Endothelial cell of umbilical vein (primary cell): ENCODE measurements around the gene CHST11. TPM values are rescaled to one million over a fixed set of nuclear protein-coding genes. Genes with fewer than 3 reads are reported as not detected.

ENCODE experiments used
- BruUV-seq: library from RNA; stranded (reverse); fragments of 400-500 nt; replicated peaks from 2 replicates; lab custom pipeline; 2021; lab: Mats Ljungman, UMichigan
- CTCF ChIA-PET: fragments of 300-600, 350-600 bp; sonication (Branson Sonifier 250); formaldehyde crosslinking; loops from one replicate; lab custom pipeline; 2021; ENCODE audit warnings: antibody characterized with exemption, inconsistent platforms; lab: Charles Lee
- POLR2A ChIA-PET: fragments of 300-600, 350-600 bp; sonication (Branson Sonifier 250); formaldehyde crosslinking; loops from one replicate; lab custom pipeline; 2021; ENCODE audit warnings: antibody characterized with exemption, inconsistent platforms; lab: Charles Lee
- DNase-seq: peaks from one replicate; pipeline ENCODE4 v3.0.0-alpha.2; 2011; ENCODE audit warnings: low read depth, low spot score
- FAIRE-seq: peaks from 2 replicates; lab custom pipeline; 2011; peaks lifted over from hg19 to GRCh38; lab: Jason Lieb, UNC
- H2AFZ ChIP-seq: 2 replicates; pipeline ENCODE4 v1.6.0; 2012; ENCODE audit warnings: low read depth, low read length, control low read depth, inconsistent platforms
- H3K27ac ChIP-seq: 2 replicates; pipeline ENCODE4 v1.5.1; 2011; ENCODE audit warnings: low read depth, mild to moderate bottlenecking, control low read depth, low read length, moderate library complexity; ENCODE audit not compliant: insufficient read depth
- H3K27me3 ChIP-seq, 2 experiments: 2 replicates each; pipeline versions ENCODE4 v1.6.0 to v1.6.1; 2011; ENCODE audit warnings: low read length in 2 of 2, mixed read lengths in 1 of 2; ENCODE audit not compliant: control insufficient read depth in 2 of 2, insufficient read depth in 2 of 2
- H3K36me3 ChIP-seq, 2 experiments: 2 replicates in 1 of 2; 3 replicates in 1 of 2; pipeline ENCODE4 v1.5.1; 2011; ENCODE audit warnings: low read length in 2 of 2, mild to moderate bottlenecking in 1 of 2, moderate library complexity in 1 of 2; ENCODE audit not compliant: control insufficient read depth in 2 of 2, insufficient read depth in 2 of 2; ENCODE audit errors: extremely low read depth in 1 of 2
- H3K4me1 ChIP-seq: 3 replicates; pipeline ENCODE4 v1.5.1; 2011; ENCODE audit warnings: mild to moderate bottlenecking, low read length; ENCODE audit not compliant: control insufficient read depth, insufficient read depth; ENCODE audit errors: extremely low read depth
- H3K4me2 ChIP-seq: 2 replicates; pipeline ENCODE4 v1.6.1; 2011; ENCODE audit warnings: low read length, control low read depth, mixed read lengths; ENCODE audit not compliant: insufficient read depth
- H3K4me3 ChIP-seq, 3 experiments: fragments of 200-600 bp in 1 of 3; sonication (generic), shearing (Covaris generic) in 1 of 3; replicated peaks in 1 of 3; 2 replicates each; pipeline ENCODE4 v1.5.1; 2011 to 2016; ENCODE audit warnings: control low read depth in 3 of 3, low read length in 3 of 3, mild to moderate bottlenecking in 2 of 3, inconsistent platforms in 1 of 3, low read depth in 1 of 3, moderate library complexity in 1 of 3; ENCODE audit not compliant: insufficient read depth in 1 of 3
- H3K79me2 ChIP-seq: 2 replicates; pipeline ENCODE4 v1.6.0; 2012; ENCODE audit warnings: low read length, inconsistent platforms; ENCODE audit not compliant: control insufficient read depth, insufficient read depth
- H3K9ac ChIP-seq: replicated peaks from 2 replicates; pipeline ENCODE3; 2011; ENCODE audit warnings: low read length, control low read depth; ENCODE audit not compliant: insufficient read depth; ENCODE audit errors: extremely low read depth
- H3K9me1 ChIP-seq: replicated peaks from 3 replicates; pipeline ENCODE4 v1.6.0; 2011; ENCODE audit warnings: mild to moderate bottlenecking, low read length; ENCODE audit not compliant: control insufficient read depth, insufficient read depth; ENCODE audit errors: extremely low read depth
- H3K9me3 ChIP-seq: replicated peaks from 2 replicates; pipeline ENCODE4 v1.5.1; 2012; ENCODE audit warnings: low read length, inconsistent platforms; ENCODE audit not compliant: control insufficient read depth, insufficient read depth
- H4K20me1 ChIP-seq: replicated peaks from 2 replicates; pipeline ENCODE3; 2011; ENCODE audit warnings: mild to moderate bottlenecking, low read length; ENCODE audit not compliant: control insufficient read depth, insufficient read depth; ENCODE audit errors: extremely low read depth
- EZH2 ChIP-seq: IDR thresholded peaks from 2 replicates; pipeline ENCODE4 v1.6.1; 2012; ENCODE audit warnings: borderline replicate concordance, low read depth, mild to moderate bottlenecking, moderate library complexity, low read length, inconsistent platforms; ENCODE audit not compliant: severe bottlenecking
- FOS ChIP-seq: IDR thresholded peaks from 2 replicates; pipeline ENCODE4 v1.6.1; 2011; ENCODE audit warnings: mild to moderate bottlenecking, low read length, moderate library complexity, borderline replicate concordance; ENCODE audit not compliant: insufficient read depth
- GATA2 ChIP-seq: IDR thresholded peaks from 2 replicates; pipeline ENCODE4 v1.7.0; 2011; ENCODE audit warnings: low read depth, mild to moderate bottlenecking, moderate library complexity, mixed read lengths, low read length; ENCODE audit not compliant: insufficient read length, insufficient read depth
- JUN ChIP-seq: IDR thresholded peaks from 2 replicates; pipeline ENCODE4 v1.6.1; 2011; ENCODE audit warnings: borderline replicate concordance, low read depth; ENCODE audit not compliant: insufficient read length, insufficient read depth
- MYC ChIP-seq: IDR thresholded peaks from one replicate; pipeline ENCODE4 v1.6.1; 2011; ENCODE audit warnings: mild to moderate bottlenecking, low read depth, low read length
- POLR2A ChIP-seq: IDR thresholded peaks from 2 replicates; pipeline ENCODE4 v1.6.1; 2012; ENCODE audit warnings: low read depth, mild to moderate bottlenecking, control low read depth, low read length
- POLR2AphosphoS5 ChIP-seq: IDR thresholded peaks from 2 replicates; pipeline ENCODE4 v1.6.1; 2012; ENCODE audit warnings: low read depth, mild to moderate bottlenecking, control low read depth, low read length, moderate library complexity; ENCODE audit not compliant: insufficient read depth
- dilution Hi-C: fragments of 300-500 bp; cut with MboI; formaldehyde crosslinking; loops from one replicate; pipeline ENCODE4 v1.15.0; 2019; ENCODE audit warnings: low sequenced_read_pairs; ENCODE audit not compliant: extremely low pct_ligation_motif_present
- intact Hi-C: fragments of 100-400 bp; cut with micrococcal nuclease; formaldehyde crosslinking; loops from one replicate; pipeline ENCODE4 v1.10.0; 2022
- polyA plus RNA-seq, 4 experiments: library from polyadenylated mRNA; depleted of rRNA in 3 of 4; stranded (reverse) in 3 of 4; unstranded in 1 of 4; fragments of >200 nt; gene quantifications; 2 replicates each; pipeline versions ENCODE4 v1.2.1 to v1.2.3, GENCODE V29; 2011 to 2012; ENCODE audit warnings: missing spikeins in 1 of 4
- total RNA-seq: library from RNA; stranded (reverse); gene quantifications from 2 replicates; pipeline ENCODE4 v1.2.3, GENCODE V29; 2021
- TF ChIP-seq, protein P1 (sequence below), 2 donors: IDR thresholded peaks; 1 replicate in 1 of 2; 2 replicates in 1 of 2; pipeline ENCODE4 v1.5.1; 2011; ENCODE audit warnings: low read length in 2 of 2, mild to moderate bottlenecking in 2 of 2, moderate library complexity in 2 of 2, control low read depth in 1 of 2, inconsistent platforms in 1 of 2, low read depth in 1 of 2; ENCODE audit not compliant: insufficient read depth in 1 of 2; ENCODE audit errors: extremely low read depth in 1 of 2
- TF ChIP-seq, protein P2 (sequence below): IDR thresholded peaks from 2 replicates; pipeline ENCODE4 v1.6.1; 2011; ENCODE audit not compliant: insufficient read depth, insufficient read length

The CHST11 gene
- total and polyA plus RNA-seq, 2 donors (not counting 3 experiments of a cell fraction or from before 2014, with no cell fraction given): 19.7 to 20.9 TPM

DNA sequence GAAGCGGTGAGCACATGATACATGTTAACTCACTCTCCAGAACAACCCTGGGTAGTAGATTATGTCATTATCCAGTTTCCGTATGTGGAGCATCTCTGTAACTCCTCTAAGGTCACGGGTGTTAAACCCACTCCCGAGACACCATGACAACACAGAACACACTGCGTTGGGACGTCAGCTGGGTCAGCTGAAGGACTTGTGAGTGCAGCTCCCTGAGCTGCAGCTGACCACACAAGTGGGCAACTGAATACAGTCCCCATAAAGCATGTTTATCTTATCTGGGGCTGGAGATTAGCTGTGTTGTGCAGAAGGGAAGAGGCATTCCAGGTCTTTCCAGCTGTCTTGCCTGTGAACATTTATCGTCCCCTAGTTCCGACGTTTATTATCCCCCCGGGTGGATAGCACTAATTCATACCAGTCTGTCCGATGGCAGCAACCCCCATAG, 211.5 kb downstream of the CHST11 start:
- FAIRE-seq (no peak), DNase-seq (no peak)
- H3K9me1 ChIP-seq: no peaks in the 10 kb centered on the region
- dilution Hi-C loops (no loop called here), intact Hi-C loops (no loop called here)
- no peaks in the 10 kb centered on the region for H3K36me3 ChIP-seq
- no peak overlapping the region for H2AFZ ChIP-seq
- H3K4me3 ChIP-seq: no peak overlapping the region
- H3K9me3 ChIP-seq: no peaks in the 10 kb centered on the region
- no TSS peak for BruUV-seq
- H4K20me1 ChIP-seq: no peaks in the 10 kb centered on the region
- no peak overlapping the region for H3K9ac ChIP-seq
- ChIA-PET POLR2A (no interaction called here), CTCF (interaction anchor here (1.2 to 1.7 kb wide), 4 partner anchors 67 to 287 kb away, joined by 3 to 8 read pairs (median 5); partner anchors contain the start of gene CHST11)
- peaks cover 3% of the 10 kb centered on the region for H3K79me2 ChIP-seq
- H3K4me2 ChIP-seq: no peak overlapping the region
- no peak for TF ChIP-seq POLR2AphosphoS5
- TF ChIP-seq, protein P1, sequence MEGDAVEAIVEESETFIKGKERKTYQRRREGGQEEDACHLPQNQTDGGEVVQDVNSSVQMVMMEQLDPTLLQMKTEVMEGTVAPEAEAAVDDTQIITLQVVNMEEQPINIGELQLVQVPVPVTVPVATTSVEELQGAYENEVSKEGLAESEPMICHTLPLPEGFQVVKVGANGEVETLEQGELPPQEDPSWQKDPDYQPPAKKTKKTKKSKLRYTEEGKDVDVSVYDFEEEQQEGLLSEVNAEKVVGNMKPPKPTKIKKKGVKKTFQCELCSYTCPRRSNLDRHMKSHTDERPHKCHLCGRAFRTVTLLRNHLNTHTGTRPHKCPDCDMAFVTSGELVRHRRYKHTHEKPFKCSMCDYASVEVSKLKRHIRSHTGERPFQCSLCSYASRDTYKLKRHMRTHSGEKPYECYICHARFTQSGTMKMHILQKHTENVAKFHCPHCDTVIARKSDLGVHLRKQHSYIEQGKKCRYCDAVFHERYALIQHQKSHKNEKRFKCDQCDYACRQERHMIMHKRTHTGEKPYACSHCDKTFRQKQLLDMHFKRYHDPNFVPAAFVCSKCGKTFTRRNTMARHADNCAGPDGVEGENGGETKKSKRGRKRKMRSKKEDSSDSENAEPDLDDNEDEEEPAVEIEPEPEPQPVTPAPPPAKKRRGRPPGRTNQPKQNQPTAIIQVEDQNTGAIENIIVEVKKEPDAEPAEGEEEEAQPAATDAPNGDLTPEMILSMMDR (IDR thresholded peaks at IDR 0.05; ENCODE audit: extremely low read depth in 1 of 2, insufficient read depth in 1 of 2, low read depth in 1 of 2, low read length in 2 of 2): no peak
- H3K27me3 ChIP-seq: no peaks in the 10 kb centered on the region
- peaks cover 19% of the 10 kb centered on the region for H3K4me1 ChIP-seq
- H3K27ac ChIP-seq: no peak overlapping the region

DNA sequence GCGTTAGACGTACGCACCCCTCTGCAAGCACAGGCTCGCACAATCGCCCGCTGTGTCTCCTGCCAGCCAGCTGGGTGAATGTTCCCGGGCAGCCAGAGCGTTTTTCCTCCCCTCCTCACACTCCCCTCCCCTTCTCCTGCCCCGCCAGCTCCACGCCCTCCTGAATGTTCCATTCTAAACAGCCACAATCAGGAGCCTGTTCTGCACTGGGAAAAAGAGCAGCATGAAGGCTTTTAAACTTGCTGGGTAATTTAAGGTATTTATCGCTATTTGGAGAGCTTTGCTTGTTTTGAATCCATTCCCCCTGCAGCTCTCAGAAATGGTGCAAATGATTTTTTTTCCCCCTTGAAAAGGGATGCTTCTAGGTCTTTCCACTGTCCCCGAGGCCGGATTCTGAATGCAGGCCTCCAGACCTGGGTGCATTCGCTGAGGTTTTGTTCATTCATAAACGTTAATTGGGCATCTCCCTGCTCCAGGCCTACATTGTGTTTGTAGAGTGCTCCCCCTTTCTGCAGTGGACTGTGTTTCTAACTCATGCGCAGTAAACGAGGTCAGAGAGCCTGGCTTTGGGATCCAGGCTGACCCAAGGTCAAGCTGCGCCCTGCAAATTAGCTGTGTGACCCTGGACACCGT, 212.5 kb downstream of the CHST11 start:
- Histone ChIP-seq H3K9me3 (no peaks in the 10 kb centered on the region), H3K9ac (no peak overlapping the region), H3K79me2 (peaks cover 3% of the 10 kb centered on the region), H3K36me3 (no peaks in the 10 kb centered on the region), H3K4me2 (no peak overlapping the region), H4K20me1 (no peaks in the 10 kb centered on the region), H3K9me1 (no peaks in the 10 kb centered on the region), H3K4me1 (peaks cover 19% of the 10 kb centered on the region), H3K27ac (no peak overlapping the region), H3K4me3 (no peak overlapping the region), H2AFZ (no peak overlapping the region), H3K27me3 (no peaks in the 10 kb centered on the region)
- CTCF ChIA-PET: interaction anchor here (1.2 to 1.7 kb wide), 3 partner anchors 68 to 288 kb away, joined by 3 to 8 read pairs (median 5); partner anchors contain the start of gene CHST11
- intact Hi-C loops (loop anchor here (1.0 kb wide), 1 partner anchor 213 kb away; the partner anchor contains the start of gene CHST11), dilution Hi-C loops (no loop called here)
- POLR2A ChIA-PET: interaction anchor here (0.5 to 0.6 kb wide), 2 partner anchors 187 to 347 kb away, joined by 4 to 5 read pairs; no protein-coding TSS in a partner anchor
- no TSS peak for BruUV-seq
- DNase-seq (peak; percentile 32), FAIRE-seq (no peak)
- TF ChIP-seq MYC (no peak), POLR2A (no peak), GATA2 (no peak), FOS (no peak), POLR2AphosphoS5 (no peak), JUN (no peak), EZH2 (no peak)
- TF ChIP-seq, protein P1 (IDR thresholded peaks at IDR 0.05; ENCODE audit: extremely low read depth in 1 of 2, insufficient read depth in 1 of 2, low read depth in 1 of 2, low read length in 2 of 2): no peak
- TF ChIP-seq, protein P2, sequence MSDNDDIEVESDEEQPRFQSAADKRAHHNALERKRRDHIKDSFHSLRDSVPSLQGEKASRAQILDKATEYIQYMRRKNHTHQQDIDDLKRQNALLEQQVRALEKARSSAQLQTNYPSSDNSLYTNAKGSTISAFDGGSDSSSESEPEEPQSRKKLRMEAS: no peak
